ENCODE measurements around the gene TEX2. TPM values are rescaled to one million over a fixed set of nuclear protein-coding genes. Genes with fewer than 3 reads are reported as not detected.
"Not testable (repeated sequence)": the region's sequence is repeated elsewhere in the genome, so short reads cannot be mapped to it uniquely, and the experiment has no call there.

Gene TEX2
- total RNA-seq, 1 experiment from 2014 or later: 35.1 TPM

GRCh38 chr17:64183815-64184214 lies 79.2 kb downstream of the TEX2 start:
- DNase-seq (ENCODE audit: low read depth): peak; percentile 91

DNA sequence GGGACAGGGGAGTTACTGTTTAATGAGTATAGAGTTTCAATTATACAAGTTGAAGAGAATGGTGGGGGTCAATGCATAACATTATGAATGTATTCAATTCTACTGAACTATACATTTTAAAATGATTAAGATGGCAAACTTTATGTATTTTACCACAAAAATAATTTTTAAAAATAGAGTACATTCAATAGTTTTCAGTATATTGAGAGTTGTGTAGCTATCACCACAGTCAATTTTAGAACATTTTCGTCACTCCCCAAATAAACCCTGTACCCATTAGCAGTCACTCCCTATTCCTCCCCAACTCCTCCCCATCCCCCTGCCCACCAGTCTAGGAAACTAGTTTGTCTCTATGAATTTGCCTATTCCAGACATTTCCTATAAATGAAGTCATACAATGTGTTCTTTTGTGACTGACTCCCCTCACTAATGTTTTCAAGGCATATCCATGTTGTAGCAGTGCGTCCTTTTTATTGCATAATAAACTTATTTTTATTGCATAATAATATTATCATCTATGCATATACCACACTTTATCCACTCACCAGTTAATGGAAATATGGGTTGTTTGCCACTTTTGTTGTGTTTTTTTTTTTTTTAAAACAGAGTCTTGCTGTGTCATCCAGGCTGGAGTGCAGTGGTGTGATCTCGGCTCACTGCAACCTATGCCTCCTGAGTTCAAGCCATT lies 80.6 kb downstream of the TEX2 start:
- DNase-seq (ENCODE audit: low read depth): no peak

DNA sequence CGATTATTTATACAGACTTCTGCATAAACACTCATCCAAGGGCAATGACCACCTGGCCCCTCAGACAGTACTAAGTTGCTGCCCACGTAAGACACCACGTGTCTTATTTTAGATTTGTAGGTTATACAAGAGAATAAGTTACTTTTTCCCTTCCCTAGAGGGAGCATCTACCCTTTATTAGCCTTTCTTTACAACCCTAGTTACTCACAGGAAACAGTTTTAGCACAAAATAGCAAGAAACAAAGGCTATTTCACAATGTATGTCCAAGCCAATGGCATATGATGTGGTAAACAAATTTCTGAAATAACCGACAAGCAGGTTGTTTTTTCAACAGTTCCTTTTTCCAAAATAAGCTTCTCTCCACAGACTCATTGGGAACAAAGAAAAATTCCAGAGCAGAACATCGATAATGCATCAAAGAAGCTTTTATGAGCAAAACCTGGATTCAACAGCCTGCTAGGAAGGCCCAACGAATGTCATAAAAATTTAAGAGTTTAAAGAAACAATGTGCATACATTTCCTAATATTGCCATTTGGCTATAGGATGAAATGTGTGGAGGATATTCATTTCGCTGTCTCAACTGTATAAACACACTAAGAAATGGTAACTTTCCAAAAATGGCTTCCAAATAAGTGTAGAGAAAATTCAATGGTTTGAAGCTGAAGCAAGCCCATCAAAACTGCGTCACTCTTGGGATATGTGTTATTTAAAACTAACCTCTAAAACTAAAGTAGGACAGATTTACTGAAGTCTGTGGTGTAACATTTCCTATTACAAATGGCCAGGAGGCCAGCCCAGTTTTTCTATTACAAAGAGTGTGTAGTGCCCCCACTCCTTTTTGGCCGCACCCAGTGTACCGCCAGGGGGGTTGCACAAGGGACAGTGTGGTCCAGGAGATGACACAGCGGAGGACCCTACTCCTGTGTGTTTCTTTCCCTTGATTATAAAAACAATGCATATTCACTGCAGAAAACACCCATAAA lies 82.7 kb downstream of the TEX2 start:
- peak; percentile 79 for DNase-seq (ENCODE audit: low read depth)

GRCh38 chr17:64179024-64179423 lies 84.0 kb downstream of the TEX2 start:
- not testable (repeated sequence) for DNase-seq (ENCODE audit: low read depth)

GRCh38 chr17:64178011-64178825 lies 84.8 kb downstream of the TEX2 start:
- peak; percentile 99 for DNase-seq (ENCODE audit: low read depth)

DNA sequence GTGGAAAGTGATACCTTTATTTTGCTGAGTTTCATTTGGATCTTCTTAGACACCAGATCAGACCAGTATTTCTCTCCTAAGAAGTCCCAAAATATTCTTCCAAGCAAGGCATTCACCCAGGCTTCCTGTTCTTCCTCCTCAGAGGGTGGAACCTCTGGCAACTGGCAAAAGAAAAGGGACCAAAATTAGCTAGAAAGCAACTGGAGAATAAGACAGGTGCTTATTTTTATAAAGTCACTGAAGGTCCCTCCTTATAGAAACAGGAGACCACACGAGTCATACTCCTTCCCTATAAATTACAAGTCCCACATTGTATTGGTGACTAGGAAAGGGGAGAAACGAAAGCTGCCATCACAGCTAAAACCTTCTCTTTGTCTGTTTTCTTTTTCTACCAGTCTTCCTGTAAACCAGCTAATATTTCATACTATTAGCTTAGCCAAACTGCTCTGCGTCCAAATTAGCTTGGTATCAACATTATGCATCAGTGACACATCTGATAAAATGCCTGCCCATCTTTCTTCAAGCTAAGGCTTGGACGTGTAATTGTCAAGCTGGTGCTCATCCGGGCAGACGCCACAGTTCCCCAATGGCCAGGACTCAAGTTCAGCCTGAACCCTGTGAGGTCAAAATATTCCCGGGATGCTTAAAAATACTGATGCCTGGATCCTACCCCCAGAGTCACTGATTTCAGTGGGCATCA lies 85.6 kb downstream of the TEX2 start:
- DNase-seq (ENCODE audit: low read depth): peak; percentile 44

- DNase-seq (ENCODE audit: low read depth): no peak
Measured at GRCh38 chr17:64176556-64176955, 86.5 kb downstream of the TEX2 start.

DNA sequence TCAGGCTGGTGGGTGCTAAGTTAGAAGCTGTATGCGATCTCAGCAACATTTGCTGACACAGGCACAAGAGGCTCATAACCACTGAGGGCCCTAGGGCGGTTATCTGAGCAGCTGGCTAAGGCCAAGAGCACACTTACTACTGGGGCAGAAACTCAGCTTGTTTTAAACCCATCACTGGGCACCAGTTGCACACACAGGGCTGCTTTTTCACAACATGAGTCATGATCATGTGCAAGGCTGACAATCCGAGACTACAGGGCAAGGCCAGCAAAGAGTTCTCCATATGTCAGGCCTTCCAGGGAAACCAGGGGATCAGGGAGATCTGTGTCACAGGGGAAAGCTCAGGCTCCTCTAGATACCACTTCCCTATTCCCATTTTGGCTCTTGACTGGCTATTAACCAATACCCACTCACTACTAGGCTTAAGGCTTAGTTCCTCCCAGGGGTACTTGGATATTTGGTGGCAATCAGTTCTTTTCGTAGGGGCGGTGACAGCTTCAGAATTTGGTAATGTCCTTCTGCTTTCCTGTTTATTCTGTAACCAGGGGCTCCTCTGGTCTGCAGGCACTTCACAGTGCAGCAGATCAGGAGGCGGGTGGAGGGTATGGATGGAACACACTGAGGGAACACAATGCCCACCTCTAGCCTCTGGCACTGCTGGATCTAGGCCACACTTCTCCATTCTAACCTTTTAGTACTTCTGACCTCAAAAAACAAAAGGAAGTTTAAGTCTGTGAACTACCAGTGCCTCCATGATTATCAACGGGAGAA lies 88.2 kb downstream of the TEX2 start:
- peak; percentile 91 for DNase-seq (ENCODE audit: low read depth)

- DNase-seq (ENCODE audit: low read depth): no peak
Measured at GRCh38 chr17:64173646-64174045, 89.4 kb downstream of the TEX2 start.

- DNase-seq (ENCODE audit: low read depth): no peak
Measured at GRCh38 chr17:64172510-64172909, 90.5 kb downstream of the TEX2 start.

- no peak for DNase-seq (ENCODE audit: low read depth)
Measured at GRCh38 chr17:64171041-64171440, 92.0 kb downstream of the TEX2 start.

GRCh38 chr17:64170286-64170685 lies 92.8 kb downstream of the TEX2 start:
- no peak for DNase-seq (ENCODE audit: low read depth)

- not testable (repeated sequence) for DNase-seq (ENCODE audit: low read depth)
Measured at GRCh38 chr17:64167666-64168065, 95.4 kb downstream of the TEX2 start.

DNA sequence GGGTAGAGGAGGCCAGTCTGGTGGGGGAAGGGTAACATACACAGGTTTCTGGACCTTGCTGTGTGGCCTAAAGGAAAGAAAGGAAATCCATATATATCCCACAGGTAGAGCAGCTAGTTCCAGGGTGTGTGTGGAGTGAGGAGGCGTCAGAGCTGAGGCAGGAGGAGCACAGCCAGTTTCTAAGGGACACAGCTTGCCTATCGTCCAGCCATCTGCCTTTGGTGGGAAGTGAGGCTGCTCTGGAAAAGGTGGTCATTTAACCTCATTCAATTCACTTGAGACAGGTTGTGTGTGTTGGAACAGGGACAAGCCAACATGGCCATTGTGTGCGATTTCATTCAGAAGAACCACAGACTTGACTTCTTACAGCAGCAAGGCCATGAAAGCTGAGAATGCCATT lies 96.2 kb downstream of the TEX2 start:
- no peak for DNase-seq (ENCODE audit: low read depth)

DNA sequence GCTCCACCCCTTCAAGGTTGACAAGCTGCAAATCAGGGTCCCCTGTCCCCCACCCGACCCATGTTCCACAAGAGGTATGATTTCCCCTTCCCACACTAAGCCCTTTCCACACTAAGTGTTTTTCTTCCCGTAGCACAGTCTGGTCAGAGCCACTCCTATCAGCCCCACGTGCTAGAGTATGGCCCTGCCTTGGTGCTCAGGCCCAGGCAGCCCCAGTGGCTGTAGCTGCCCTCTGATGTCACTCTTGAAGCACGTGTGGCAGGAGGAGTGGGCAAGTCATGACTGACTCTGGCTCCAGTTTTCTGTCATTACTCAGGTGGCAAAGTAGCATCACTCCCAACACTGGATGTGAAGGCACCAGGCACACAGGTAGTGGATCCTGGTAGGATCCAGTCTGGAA lies 97.7 kb downstream of the TEX2 start:
- no peak for DNase-seq (ENCODE audit: low read depth)

DNA sequence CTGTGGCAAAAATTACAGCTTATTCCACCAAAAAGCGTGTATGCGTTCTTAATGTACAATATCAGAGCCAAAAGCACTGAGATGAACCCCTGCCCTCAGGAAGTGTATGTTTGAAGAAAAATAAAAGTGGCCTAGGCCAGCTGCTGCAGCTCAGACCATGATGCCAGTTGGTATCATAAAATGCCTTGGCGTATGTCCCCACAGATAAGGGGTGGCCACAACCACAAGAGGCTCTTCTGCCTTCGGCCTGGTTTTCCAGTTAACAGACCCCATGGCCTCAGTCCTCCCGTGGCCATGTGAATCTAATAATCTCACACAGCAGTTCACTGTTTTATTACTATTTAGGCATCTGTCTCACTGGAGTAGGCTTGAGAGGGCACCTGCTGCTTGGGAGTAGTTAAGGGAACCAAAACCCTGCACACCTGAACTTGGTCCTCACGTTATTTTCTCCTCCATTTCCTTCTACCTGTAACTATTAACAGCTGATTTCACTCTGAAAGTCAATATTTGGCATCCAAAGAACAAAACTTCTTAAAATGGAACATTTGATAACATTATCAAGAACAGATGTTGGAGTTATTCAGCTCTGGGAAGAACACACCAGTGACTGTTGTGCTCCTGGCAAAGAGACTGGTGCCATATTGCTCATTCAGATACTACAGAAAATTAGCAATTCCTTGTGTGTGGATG lies 98.3 kb downstream of the TEX2 start:
- no peak for DNase-seq (ENCODE audit: low read depth)

- DNase-seq (ENCODE audit: low read depth): no peak
Measured at GRCh38 chr17:64163468-64163867, 99.6 kb downstream of the TEX2 start.

- no peak for DNase-seq (ENCODE audit: low read depth)
Measured at GRCh38 chr17:64162554-64162953, 100.5 kb downstream of the TEX2 start.

- no peak for DNase-seq (ENCODE audit: low read depth)
Measured at GRCh38 chr17:64161380-64162176, 101.5 kb downstream of the TEX2 start.

Data from LHCN-M2 (cell line).